ENCODE measurements around the gene ABCB1.

Gene ABCB1

GRCh38 chr7:87600130-87601124 lies at the start of gene ABCB1:
Gene ABCB1, minus strand, starts transcription at chr7:87600884. Its CDS starts 700 bp downstream, at chr7:87600184.
- FAIRE-seq = no peak

GRCh38 chr7:87648316-87648715 lies 47.6 kb upstream of the ABCB1 start:
- no peak for FAIRE-seq

GRCh38 chr7:87645446-87645845 lies 44.8 kb upstream of the ABCB1 start:
- FAIRE-seq = no peak

GRCh38 chr7:87635921-87636320 lies 35.2 kb upstream of the ABCB1 start:
- FAIRE-seq = no peak

- no peak for FAIRE-seq
Measured at GRCh38 chr7:87628780-87629569, 28.3 kb upstream of the ABCB1 start.

- FAIRE-seq = no peak
Measured at GRCh38 chr7:87627634-87627994, 26.9 kb upstream of the ABCB1 start.

- no peak for FAIRE-seq
Measured at GRCh38 chr7:87625101-87625500, 24.4 kb upstream of the ABCB1 start.

GRCh38 chr7:87624628-87625027 lies 23.9 kb upstream of the ABCB1 start:
- no peak for FAIRE-seq

GRCh38 chr7:87615197-87615596 lies 14.5 kb upstream of the ABCB1 start:
- FAIRE-seq = no peak

- FAIRE-seq = no peak
Measured at GRCh38 chr7:87609916-87610315, 9.2 kb upstream of the ABCB1 start.

GRCh38 chr7:87608431-87608830 lies 7.7 kb upstream of the ABCB1 start:
- no peak for FAIRE-seq

- no peak for FAIRE-seq
Measured at GRCh38 chr7:87604264-87604663, 3.6 kb upstream of the ABCB1 start.

- no peak for FAIRE-seq
Measured at GRCh38 chr7:87599336-87599735, 1.3 kb downstream of the ABCB1 start.

GRCh38 chr7:87598234-87599009 lies 2.3 kb downstream of the ABCB1 start:
- FAIRE-seq = no peak

GRCh38 chr7:87596696-87597095 lies 4.0 kb downstream of the ABCB1 start:
- FAIRE-seq = no peak

GRCh38 chr7:87596136-87596535 lies 4.5 kb downstream of the ABCB1 start:
- no peak for FAIRE-seq

GRCh38 chr7:87592300-87592699 lies 8.4 kb downstream of the ABCB1 start:
- no peak for FAIRE-seq

GRCh38 chr7:87591211-87591610 lies 9.5 kb downstream of the ABCB1 start:
- no peak for FAIRE-seq

- FAIRE-seq = no peak
Measured at GRCh38 chr7:87590578-87590977, 10.1 kb downstream of the ABCB1 start.

GRCh38 chr7:87589631-87590030 lies 11.1 kb downstream of the ABCB1 start:
- FAIRE-seq = no peak

- no peak for FAIRE-seq
Measured at GRCh38 chr7:87581723-87582122, 19.0 kb downstream of the ABCB1 start.

GRCh38 chr7:87580636-87581035 lies 20.0 kb downstream of the ABCB1 start:
- no peak for FAIRE-seq

- FAIRE-seq = no peak
Measured at GRCh38 chr7:87575521-87575920, 25.2 kb downstream of the ABCB1 start.

Measured in A204.1 (cell line).